ENCODE measurements around the gene MLLT11.
A peak's percentile ranks its signal among the peaks of the same experiment; 100 is the strongest.

Gene MLLT11

GRCh38 chr1:151060007-151060656, at the start of gene MLLT11:
MLLT11 (plus strand) TSS chr1:151060397; CDS start chr1:151067225, 6,828 bp downstream.
- no peak for DNase-seq

GRCh38 chr1:151011154-151011850, 48.9 kb upstream of the MLLT11 start:
- DNase-seq: no peak

- no peak for DNase-seq
Observed at GRCh38 chr1:151012684-151013471, 47.3 kb upstream of the MLLT11 start.

GRCh38 chr1:151013518-151013917, 46.7 kb upstream of the MLLT11 start:
- DNase-seq: no peak

- peak; percentile 61 for DNase-seq
Observed at GRCh38 chr1:151024540-151025146, 35.6 kb upstream of the MLLT11 start.

- DNase-seq: no peak
Observed at GRCh38 chr1:151026460-151026859, 33.7 kb upstream of the MLLT11 start.

- no peak for DNase-seq
Observed at GRCh38 chr1:151032164-151032563, 28.0 kb upstream of the MLLT11 start.

- no peak for DNase-seq
Observed at GRCh38 chr1:151035167-151035566, 25.0 kb upstream of the MLLT11 start.

GRCh38 chr1:151036356-151036755, 23.8 kb upstream of the MLLT11 start, which contains the start of gene BNIPL:
BNIPL (plus strand) TSS chr1:151036586; CDS start chr1:151036726, 140 bp downstream.
- no peak for DNase-seq

GRCh38 chr1:151037032-151037431, 23.2 kb upstream of the MLLT11 start:
- DNase-seq: no peak

- no peak for DNase-seq
Observed at GRCh38 chr1:151039521-151039920, 20.7 kb upstream of the MLLT11 start.

GRCh38 chr1:151043163-151043562, 17.0 kb upstream of the MLLT11 start:
- DNase-seq: no peak

GRCh38 chr1:151047591-151047924, 12.6 kb upstream of the MLLT11 start, which contains the start of gene C1orf56:
C1orf56 (plus strand) TSS chr1:151047751; CDS start chr1:151047848, 97 bp downstream.
- DNase-seq: no peak

GRCh38 chr1:151047925-151048644, 12.1 kb upstream of the MLLT11 start:
- no peak for DNase-seq

- no peak for DNase-seq
Observed at GRCh38 chr1:151048645-151049032, 11.6 kb upstream of the MLLT11 start.

GRCh38 chr1:151049458-151049857, 10.7 kb upstream of the MLLT11 start:
- no peak for DNase-seq

GRCh38 chr1:151050051-151050688, 10.0 kb upstream of the MLLT11 start:
- no peak for DNase-seq

GRCh38 chr1:151051356-151052009, 8.7 kb upstream of the MLLT11 start:
- DNase-seq: no peak

- no peak for DNase-seq
Observed at GRCh38 chr1:151054971-151055547, 5.1 kb upstream of the MLLT11 start.

- DNase-seq: no peak
Observed at GRCh38 chr1:151055581-151055980, 4.6 kb upstream of the MLLT11 start.

GRCh38 chr1:151056149-151056548, 4.0 kb upstream of the MLLT11 start:
- no peak for DNase-seq
